Fibroblast of gingiva (primary cell): ENCODE measurements around the gene DGAT2.

Source experiments
- DNase-seq: peaks from one replicate; pipeline ENCODE4 v3.0.0-alpha.2; 2011; ENCODE audit warnings: low read depth

The DGAT2 gene

DNA sequence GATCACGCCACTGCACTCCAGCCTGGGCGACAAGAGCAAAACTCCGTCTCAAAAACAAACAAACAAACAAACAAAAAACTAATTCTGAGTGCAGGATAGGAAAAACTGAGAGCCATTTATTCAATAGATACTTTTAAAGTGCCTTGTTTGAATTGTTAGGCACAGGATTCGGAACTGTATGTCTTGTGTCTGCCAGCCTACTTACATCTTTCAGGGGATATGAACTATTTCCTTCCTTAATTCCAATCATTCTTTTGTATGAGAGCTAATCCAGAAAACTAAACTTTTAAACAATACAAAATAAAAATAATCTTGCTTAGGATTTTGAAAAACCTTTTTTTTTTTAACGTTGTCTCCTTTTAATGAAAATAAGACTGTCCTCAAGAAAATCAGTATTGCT, 59.0 kb downstream of the DGAT2 start:
- no peak for DNase-seq

DNA sequence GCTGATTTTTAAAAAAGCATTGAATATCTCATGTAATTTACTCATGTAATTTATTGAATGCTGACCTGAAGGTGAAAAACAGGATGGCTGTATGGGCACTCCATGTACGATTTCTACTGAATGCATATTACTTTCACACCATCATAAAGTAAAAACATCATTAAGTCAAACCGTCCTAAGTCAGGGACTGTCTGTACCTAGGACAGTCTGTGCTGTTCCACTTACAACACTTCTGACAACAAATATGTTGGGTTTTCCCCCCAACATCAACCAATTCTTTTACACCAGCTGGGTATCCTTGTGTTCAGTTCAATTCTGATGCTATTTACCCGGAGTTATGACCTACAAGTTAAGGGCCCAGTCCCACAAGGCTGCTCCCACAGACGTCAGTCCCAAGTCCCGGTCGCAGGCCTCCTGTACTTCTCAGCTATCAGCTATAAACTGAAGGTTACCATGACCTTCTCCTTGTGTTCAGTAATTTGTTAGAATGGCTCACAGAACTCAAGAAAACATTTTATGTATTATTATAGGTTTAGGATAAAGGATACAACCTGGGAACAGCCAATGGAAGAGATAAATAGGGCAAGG, 63.4 kb downstream of the DGAT2 start:
- no peak for DNase-seq

DNA sequence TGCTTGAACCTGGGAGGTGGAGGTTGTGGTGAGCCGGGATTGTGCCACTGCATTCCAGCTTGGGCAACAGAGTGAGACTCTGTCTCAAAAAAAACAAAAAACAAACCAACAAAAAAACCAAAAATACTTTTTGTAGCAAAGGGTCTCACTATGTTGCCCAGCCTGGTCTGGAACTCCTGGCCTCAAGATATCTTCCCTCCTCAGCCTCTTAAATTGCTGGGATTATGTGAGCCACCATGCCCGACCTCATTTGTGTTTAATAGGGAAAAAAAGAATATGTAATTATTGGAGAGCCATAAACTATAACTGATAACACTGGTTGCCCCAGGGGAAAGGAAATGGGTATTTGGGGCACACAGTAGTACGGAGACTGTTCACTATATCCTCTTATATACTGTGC, 66.2 kb downstream of the DGAT2 start:
- no peak for DNase-seq

DNA sequence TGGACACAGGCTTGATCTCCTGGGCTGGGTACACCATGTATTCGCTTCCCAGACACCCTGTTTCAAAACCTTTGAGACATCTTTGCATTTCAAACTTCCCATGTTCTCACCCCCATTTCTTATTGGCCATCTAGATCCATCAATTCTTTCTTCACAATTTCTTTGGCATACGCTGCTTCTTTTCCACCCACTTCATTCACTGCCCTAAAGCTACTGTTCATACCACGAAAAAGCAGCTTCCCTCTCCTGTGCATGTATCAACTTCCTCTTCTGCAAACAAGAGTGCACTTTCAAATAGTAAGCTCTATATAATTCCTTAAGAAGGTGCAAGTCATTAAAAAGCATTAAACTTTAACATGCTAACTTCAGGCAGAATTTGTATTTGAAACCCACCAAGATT, 67.8 kb downstream of the DGAT2 start:
- no peak for DNase-seq

DNA sequence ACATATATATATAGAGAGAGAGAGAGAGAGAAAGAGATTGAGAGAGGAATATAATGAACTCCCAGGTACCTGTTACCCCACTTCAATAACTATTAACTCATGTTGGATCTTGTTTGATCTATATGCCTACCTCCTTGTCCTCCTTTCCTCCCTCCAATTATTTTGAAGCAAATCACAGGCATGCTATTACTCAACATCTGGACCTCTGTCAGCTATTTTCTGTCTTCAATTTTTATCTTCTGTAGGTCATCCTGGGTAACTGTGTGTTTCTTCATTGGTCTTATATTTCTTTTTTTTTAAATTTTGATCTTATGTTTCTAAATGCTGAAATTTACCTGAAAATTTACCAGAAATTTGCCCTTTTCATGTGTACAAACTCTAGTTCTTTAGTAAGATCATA, 71.3 kb downstream of the DGAT2 start:
- DNase-seq, result peak; percentile 24

DNA sequence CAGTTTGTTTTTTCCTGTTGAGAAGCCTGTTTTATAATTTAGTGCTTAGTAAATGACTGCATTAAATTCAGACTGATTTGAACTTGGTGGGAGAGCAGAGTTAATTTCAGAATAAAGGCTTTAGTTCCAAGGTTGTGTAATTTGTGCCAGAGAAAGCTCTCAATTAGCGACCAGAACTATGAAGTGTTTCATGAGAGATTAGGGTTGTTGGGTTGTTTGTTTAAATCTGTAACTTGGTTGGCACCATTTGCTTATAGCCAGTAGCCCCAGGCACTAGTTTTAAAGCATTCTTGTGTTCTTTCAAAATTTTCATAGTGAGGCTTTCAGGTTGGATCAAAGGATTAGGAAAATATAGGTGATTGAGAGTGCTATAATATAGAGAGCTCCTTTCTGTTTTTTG, 71.9 kb downstream of the DGAT2 start:
- DNase-seq, result peak; percentile 6

DNA sequence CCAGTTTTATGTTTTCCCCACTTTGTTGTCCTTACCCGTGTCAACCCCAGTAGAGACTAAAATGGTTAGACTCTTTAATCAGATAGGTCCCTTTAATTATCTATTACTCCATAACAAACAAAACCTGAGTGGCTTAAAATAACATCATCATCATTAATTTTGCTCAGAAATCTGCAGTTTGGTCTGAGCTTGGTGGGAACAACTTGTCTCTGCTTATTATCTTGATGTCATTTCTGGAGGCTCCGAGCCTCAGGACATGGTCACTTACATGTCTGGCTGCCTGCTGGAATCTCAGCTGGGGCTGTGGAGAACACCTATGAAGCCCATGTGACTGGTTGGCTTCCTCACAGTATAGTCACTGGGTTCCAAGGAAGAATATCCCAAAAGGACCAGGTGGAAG, 73.2 kb downstream of the DGAT2 start:
- DNase-seq, result no peak

DNA sequence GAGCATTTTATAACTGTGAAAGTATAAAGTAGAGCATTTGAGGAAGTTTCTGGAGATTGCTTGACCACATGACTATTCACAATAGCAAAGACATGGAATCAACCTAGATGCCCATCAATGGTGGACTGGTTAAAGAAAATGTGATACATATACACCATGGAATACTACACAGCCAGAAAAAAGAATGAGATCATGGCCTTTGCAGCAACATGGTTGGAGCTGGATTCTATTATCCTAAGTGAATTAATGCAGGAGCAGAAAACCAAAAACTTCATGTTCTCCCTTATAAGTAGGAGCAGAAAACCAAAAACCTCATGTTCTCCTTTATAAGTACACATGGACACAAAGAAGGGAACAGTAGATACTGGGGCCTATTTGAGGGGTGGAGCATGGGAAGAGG, 76.7 kb downstream of the DGAT2 start:
- no peak for DNase-seq

DNA sequence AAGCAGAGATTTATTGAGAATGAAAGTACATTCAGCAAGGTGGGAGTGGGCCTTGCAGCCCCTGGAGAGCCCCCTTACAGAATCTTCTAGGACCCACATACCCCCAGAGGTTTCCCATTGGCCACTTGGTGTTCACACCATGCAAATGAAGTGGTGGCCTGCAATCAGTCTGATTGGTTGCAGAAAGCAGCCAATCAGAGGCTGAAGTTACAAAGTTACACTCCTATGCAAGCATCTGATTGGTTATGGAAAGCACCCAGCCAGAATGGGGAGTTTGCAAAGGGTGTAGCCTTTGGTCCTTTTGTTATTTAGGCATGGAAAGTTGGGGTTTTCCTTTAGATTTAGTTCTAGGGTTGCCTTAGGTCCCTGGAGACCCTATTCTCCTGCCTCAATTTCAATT, 81.3 kb downstream of the DGAT2 start:
- DNase-seq, result no peak

DNA sequence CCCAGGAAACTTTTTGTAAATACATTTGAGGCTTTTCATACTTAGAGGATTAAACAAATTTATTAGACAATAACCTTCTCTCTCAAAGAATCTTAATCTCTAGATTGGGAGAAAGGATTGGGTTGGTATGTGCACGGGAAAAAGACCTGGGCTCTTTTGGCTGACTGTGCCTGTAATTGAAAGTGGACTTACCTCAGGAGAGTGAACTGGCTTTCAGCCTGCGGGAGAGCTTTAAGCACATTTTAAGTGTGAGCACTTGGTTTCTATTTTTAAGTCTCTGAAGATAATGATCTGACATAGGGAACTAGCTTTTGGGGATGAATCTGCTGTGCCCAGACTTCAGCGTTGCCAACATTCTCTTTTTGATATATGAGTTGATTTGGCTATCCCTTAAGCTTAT, 82.2 kb downstream of the DGAT2 start:
- no peak for DNase-seq
